ENCODE data around the gene DCAF17.

GRCh38 chr2:171485116-171485515, 51.1 kb downstream of the DCAF17 start:
- no peak for TF ChIP-seq CTCF (IDR thresholded peaks at IDR 0.05)
- no peak for TF ChIP-seq POLR2A (IDR thresholded peaks at IDR 0.05; ENCODE audit: low read depth)
